HEK293 (cell line): ENCODE results near the gene MICU2.

Source experiments
- CTCF ChIA-PET: fragments of 350-600 bp; formaldehyde crosslinking; extraction: SDS; loops from one replicate; lab custom pipeline; 2021; ENCODE audit warnings: antibody characterized with exemption; lab: Yijun Ruan, JAX
- POLR2A ChIA-PET: fragments of 300-600 bp; formaldehyde crosslinking; extraction: SDS; loops from one replicate; lab custom pipeline; 2020; ENCODE audit warnings: antibody characterized with exemption, inconsistent platforms; lab: Yijun Ruan, JAX
- H3K27ac ChIP-seq: fragments of 200-500 bp; sonication (Bioruptor generic); 2 replicates; pipeline ENCODE4 v1.5.1; 2014; ENCODE audit warnings: low read depth, low read length, control low read depth, inconsistent platforms; ENCODE audit errors: extremely low read depth
- H3K36me3 ChIP-seq, 2 experiments: fragments of 200-500 bp in 1 of 2; sonication (Bioruptor generic) in 1 of 2; 1 replicate in 1 of 2; 2 replicates in 1 of 2; pipeline ENCODE4 v1.5.1; 2014 to 2017; ENCODE audit warnings: inconsistent platforms in 2 of 2, low read length in 2 of 2; ENCODE audit not compliant: control insufficient read depth in 2 of 2, insufficient read depth in 1 of 2
- H3K4me1 ChIP-seq: fragments of 200-500 bp; sonication (Bioruptor generic); 2 replicates; pipeline ENCODE4 v1.5.1; 2014; ENCODE audit warnings: mild to moderate bottlenecking, low read length, inconsistent platforms; ENCODE audit not compliant: control insufficient read depth, insufficient read depth
- H3K4me3 ChIP-seq: 2 replicates; pipeline ENCODE4 v1.5.1; 2011; ENCODE audit warnings: low read depth, mild to moderate bottlenecking, control low read depth, low read length, moderate library complexity
- H3K9me3 ChIP-seq: fragments of 200-500 bp; sonication (Bioruptor generic); 2 replicates; pipeline ENCODE4 v1.5.1; 2014; ENCODE audit warnings: low read depth, low read length, inconsistent platforms; ENCODE audit not compliant: control insufficient read depth, insufficient read depth
- HOXD13 ChIP-seq: sonication (generic); formaldehyde crosslinking; IDR thresholded peaks from 2 replicates; pipeline ENCODE4 v1.8.0; 2022; ENCODE audit warnings: missing genetic modification reagents, borderline replicate concordance
- RBAK ChIP-seq: fragments of 450-650 bp; formaldehyde crosslinking; IDR thresholded peaks from 2 replicates; pipeline ENCODE4 v1.5.1; 2016; ENCODE audit warnings: missing biosample characterization, missing genetic modification characterization
- SCRT2 ChIP-seq: fragments of 450-650 bp; formaldehyde crosslinking; IDR thresholded peaks from 2 replicates; pipeline ENCODE4 v1.5.1; 2016; ENCODE audit warnings: missing biosample characterization, missing genetic modification characterization
- TRIM28 ChIP-seq: IDR thresholded peaks from 2 replicates; pipeline ENCODE4 v1.6.1; 2011; ENCODE audit warnings: low read length, control low read depth, borderline replicate concordance
- ZBTB17 ChIP-seq: fragments of 450-650 bp; formaldehyde crosslinking; IDR thresholded peaks from 2 replicates; pipeline ENCODE4 v1.5.1; 2016; ENCODE audit warnings: missing biosample characterization, missing genetic modification characterization
- ZFP37 ChIP-seq: fragments of 450-650 bp; formaldehyde crosslinking; IDR thresholded peaks from 2 replicates; pipeline ENCODE4 v1.5.1; 2016; ENCODE audit warnings: missing biosample characterization, missing genetic modification characterization
- ZNF10 ChIP-seq: fragments of 450-650 bp; formaldehyde crosslinking; IDR thresholded peaks from 2 replicates; pipeline ENCODE4 v1.5.1; 2017; ENCODE audit warnings: missing biosample characterization, missing genetic modification characterization
- ZNF138 ChIP-seq: fragments of 450-650 bp; formaldehyde crosslinking; IDR thresholded peaks from 2 replicates; pipeline ENCODE4 v1.5.1; 2016; ENCODE audit warnings: missing biosample characterization, missing genetic modification characterization, borderline replicate concordance
- ZNF2 ChIP-seq: fragments of 450-650 bp; formaldehyde crosslinking; IDR thresholded peaks from 2 replicates; pipeline ENCODE4 v1.5.1; 2016; ENCODE audit warnings: missing biosample characterization, missing genetic modification characterization
- ZNF324 ChIP-seq: fragments of 450-650 bp; formaldehyde crosslinking; IDR thresholded peaks from 2 replicates; pipeline ENCODE4 v1.5.1; 2016; ENCODE audit warnings: missing biosample characterization, missing genetic modification characterization
- ZNF426 ChIP-seq: fragments of 450-650 bp; formaldehyde crosslinking; IDR thresholded peaks from 2 replicates; pipeline ENCODE4 v1.5.1; 2017; ENCODE audit warnings: missing biosample characterization, missing genetic modification characterization, mild to moderate bottlenecking, inconsistent platforms, moderate library complexity
- ZNF510 ChIP-seq: fragments of 450-650 bp; formaldehyde crosslinking; IDR thresholded peaks from 2 replicates; pipeline ENCODE4 v1.5.1; 2018; ENCODE audit warnings: mild to moderate bottlenecking, missing genetic modification characterization, missing biosample characterization; ENCODE audit not compliant: insufficient replicate concordance
- ZNF518A ChIP-seq: fragments of 450-650 bp; formaldehyde crosslinking; conservative IDR thresholded peaks from 2 replicates; pipeline ENCODE4 v1.5.1; 2016; ENCODE audit warnings: low read depth, missing biosample characterization, missing genetic modification characterization
- ZNF529 ChIP-seq: fragments of 450-650 bp; formaldehyde crosslinking; IDR thresholded peaks from 2 replicates; pipeline ENCODE4 v1.5.1; 2017; ENCODE audit warnings: missing genetic modification characterization, missing biosample characterization; ENCODE audit not compliant: insufficient replicate concordance
- ZNF560 ChIP-seq: fragments of 450-650 bp; formaldehyde crosslinking; IDR thresholded peaks from 2 replicates; pipeline ENCODE4 v1.5.1; 2017; ENCODE audit warnings: missing biosample characterization, missing genetic modification characterization, borderline replicate concordance
- ZNF596 ChIP-seq: fragments of 450-650 bp; IDR thresholded peaks from 2 replicates; pipeline ENCODE4 v1.5.0; 2018; ENCODE audit warnings: missing biosample characterization, mild to moderate bottlenecking, missing genetic modification characterization, moderate library complexity
- ZNF654 ChIP-seq: fragments of 450-650 bp; formaldehyde crosslinking; IDR thresholded peaks from 2 replicates; pipeline ENCODE4 v1.5.1; 2016; ENCODE audit warnings: low read depth, missing biosample characterization, missing genetic modification characterization
- ZNF677 ChIP-seq: fragments of 450-650 bp; IDR thresholded peaks from 2 replicates; pipeline ENCODE4 v1.5.0; 2018; ENCODE audit warnings: missing biosample characterization, mild to moderate bottlenecking, missing genetic modification characterization, moderate library complexity
- TF ChIP-seq, protein P1 (sequence below): fragments of 450-650 bp; formaldehyde crosslinking; IDR thresholded peaks from 2 replicates; pipeline ENCODE4 v1.5.1; 2016; ENCODE audit warnings: missing biosample characterization, missing genetic modification characterization, low read depth

The MICU2 gene

DNA sequence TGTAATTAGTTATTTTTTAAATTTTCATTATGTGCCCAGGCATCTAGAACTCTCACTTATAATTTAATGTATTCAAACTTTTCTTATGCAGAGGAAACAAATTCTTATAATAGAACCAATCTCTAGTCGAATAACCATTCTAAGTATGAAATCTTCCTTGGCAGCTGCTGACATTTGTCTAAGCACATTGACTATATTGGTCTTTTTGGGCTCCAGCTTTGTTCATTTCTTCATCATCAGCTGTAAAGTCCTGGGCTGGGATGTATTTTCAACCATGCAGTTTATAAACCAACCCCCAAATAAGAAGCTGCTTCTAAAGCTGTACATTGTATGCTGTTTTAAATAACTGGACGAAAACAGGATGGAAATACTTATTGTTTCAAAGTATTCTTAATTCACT lies 2.3 kb upstream of the MICU2 start (continued):
- TF ChIP-seq ZNF518A (no peak), ZNF560 (tag by site-specific recombination) (no peak), ZNF138 (no peak), ZFP37 (tag by site-specific recombination) (no peak), ZNF10 (no peak), ZNF426 (no peak)
- TF ChIP-seq, protein P1, sequence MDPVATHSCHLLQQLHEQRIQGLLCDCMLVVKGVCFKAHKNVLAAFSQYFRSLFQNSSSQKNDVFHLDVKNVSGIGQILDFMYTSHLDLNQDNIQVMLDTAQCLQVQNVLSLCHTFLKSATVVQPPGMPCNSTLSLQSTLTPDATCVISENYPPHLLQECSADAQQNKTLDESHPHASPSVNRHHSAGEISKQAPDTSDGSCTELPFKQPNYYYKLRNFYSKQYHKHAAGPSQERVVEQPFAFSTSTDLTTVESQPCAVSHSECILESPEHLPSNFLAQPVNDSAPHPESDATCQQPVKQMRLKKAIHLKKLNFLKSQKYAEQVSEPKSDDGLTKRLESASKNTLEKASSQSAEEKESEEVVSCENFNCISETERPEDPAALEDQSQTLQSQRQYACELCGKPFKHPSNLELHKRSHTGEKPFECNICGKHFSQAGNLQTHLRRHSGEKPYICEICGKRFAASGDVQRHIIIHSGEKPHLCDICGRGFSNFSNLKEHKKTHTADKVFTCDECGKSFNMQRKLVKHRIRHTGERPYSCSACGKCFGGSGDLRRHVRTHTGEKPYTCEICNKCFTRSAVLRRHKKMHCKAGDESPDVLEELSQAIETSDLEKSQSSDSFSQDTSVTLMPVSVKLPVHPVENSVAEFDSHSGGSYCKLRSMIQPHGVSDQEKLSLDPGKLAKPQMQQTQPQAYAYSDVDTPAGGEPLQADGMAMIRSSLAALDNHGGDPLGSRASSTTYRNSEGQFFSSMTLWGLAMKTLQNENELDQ (tag by site-specific recombination), result no peak

DNA sequence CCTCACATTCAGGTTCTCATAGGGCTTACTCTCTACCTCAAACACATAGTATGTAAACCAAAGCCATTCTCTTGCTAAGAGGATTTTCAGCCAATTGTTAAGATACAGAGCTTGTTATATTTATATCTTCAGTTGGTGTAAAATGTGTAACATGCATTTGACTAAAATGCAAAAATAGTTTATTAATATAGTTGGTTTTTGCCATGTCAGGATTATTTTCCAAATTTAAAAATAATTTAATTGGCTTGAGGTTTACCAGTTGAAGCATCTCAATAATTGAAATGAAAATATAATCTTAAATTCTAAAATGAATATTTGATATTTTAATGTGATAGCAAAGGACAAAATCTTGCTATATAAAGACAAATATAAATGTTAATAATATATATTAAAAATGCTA lies 7.2 kb downstream of the MICU2 start:
- CTCF ChIA-PET, result no interaction called here
- POLR2A ChIA-PET, result no interaction called here

DNA sequence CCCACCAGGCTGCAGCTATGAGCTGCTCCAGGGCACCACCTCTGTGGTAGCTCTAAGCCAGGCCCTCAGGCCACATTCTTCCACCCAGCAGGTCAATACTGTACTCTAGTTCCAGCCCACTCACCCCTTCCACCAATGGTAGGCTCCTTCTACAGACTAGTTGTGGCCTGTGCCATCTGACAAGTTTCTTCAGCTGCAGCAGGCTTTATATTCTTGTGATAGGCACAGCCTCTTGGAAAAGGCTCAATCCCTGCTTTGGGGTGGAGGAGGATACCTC lies 8.5 kb downstream of the MICU2 start:
- TF ChIP-seq TRIM28, result no peak
- no peak for TF ChIP-seq ZNF596 (tag by site-specific recombination)
- TF ChIP-seq SCRT2 (tag by site-specific recombination), result no peak
- no peak for TF ChIP-seq HOXD13 (CRISPR knock-in tag)
- no peak for TF ChIP-seq ZBTB17 (tag by site-specific recombination)
- no peak for TF ChIP-seq ZNF510 (tag by site-specific recombination)
- no peak for TF ChIP-seq ZNF654 (tag by site-specific recombination)
- TF ChIP-seq, all 188 proteins: peak for 0
- ChIA-PET POLR2A (interaction anchor here (1.2 kb wide), 1 partner anchor 8 kb away, joined by 6 read pairs; the partner anchor contains the start of gene MICU2), CTCF (interaction anchor here (0.6 to 1.3 kb wide), 2 partner anchors 10 to 659 kb away, joined by 3 to 4 read pairs; no protein-coding TSS in a partner anchor)
- H3K4me1 ChIP-seq, result no peaks in the 10 kb centered on the region
- no peak overlapping the region for H3K4me3 ChIP-seq
- H3K27ac ChIP-seq, result no peak overlapping the region
- no peaks in the 10 kb centered on the region for H3K9me3 ChIP-seq
- H3K36me3 ChIP-seq, result peaks cover 0 to 3% of the 10 kb centered on the region in 2 experiments; a peak in 1 of 3 replicates

More for the DNA sequence above, 7.2 kb downstream of the MICU2 start:
- H3K36me3 ChIP-seq, result peaks cover 0 to 11% of the 10 kb centered on the region in 2 experiments; a peak in 2 of 3 replicates
- no peak overlapping the region for H3K4me3 ChIP-seq
- H3K4me1 ChIP-seq, result no peaks in the 10 kb centered on the region
- no peak for TF ChIP-seq ZNF529 (tag by site-specific recombination)
- no peak for TF ChIP-seq ZNF138
- no peak for TF ChIP-seq ZNF677 (tag by site-specific recombination)
- TF ChIP-seq ZNF2 (tag by site-specific recombination), result no peak
- TF ChIP-seq ZNF324 (tag by site-specific recombination), result no peak
- TF ChIP-seq RBAK (tag by site-specific recombination), result no peak
- H3K9me3 ChIP-seq, result no peaks in the 10 kb centered on the region
- H3K27ac ChIP-seq, result no peak overlapping the region
